Heart left ventricle (tissue), 16 donors: Measurements from ENCODE around the gene MED8. TPM values are rescaled to one million over a fixed set of nuclear protein-coding genes. Genes with fewer than 3 reads are reported as not detected.
A peak's percentile ranks its signal among the peaks of the same experiment; 100 is the strongest.
"Not testable (repeated sequence)": the region's sequence is repeated elsewhere in the genome, so short reads cannot be mapped to it uniquely, and the experiment has no call there.

ENCODE experiments used
- ATAC-seq, 4 donors: fragments of 200-7000 bp; cut with Tn5 transposase; one replicate each; pipeline ENCODE4 v1.9.1; 2020 to 2022; ENCODE audit warnings: moderate library complexity in 4 of 4, mild to moderate bottlenecking in 3 of 4, moderate number of reproducible peaks in 1 of 4
- DNase-seq, 5 donors: peaks; one replicate each; pipeline ENCODE4 v3.0.0-alpha.2; 2020
- H3K27ac ChIP-seq, 12 donors: fragments of 200-600 bp; sonication (generic) in 4 of 12; one replicate each; pipeline versions ENCODE4 v1.5.0 to v1.8.0; 2016 to 2022; ENCODE audit warnings: mild to moderate bottlenecking in 2 of 12
- H3K27me3 ChIP-seq, 9 donors: fragments of 200-600 bp; sonication (generic) in 2 of 9; one replicate each; pipeline versions ENCODE4 v1.5.1 to v1.8.0; 2016 to 2022; ENCODE audit warnings: mild to moderate bottlenecking in 3 of 9
- H3K36me3 ChIP-seq, 9 donors: fragments of 200-600 bp; sonication (generic) in 2 of 9; one replicate each; pipeline versions ENCODE4 v1.5.0 to v1.8.0; 2018 to 2022; ENCODE audit warnings: mild to moderate bottlenecking in 2 of 9
- H3K4me1 ChIP-seq, 12 donors: fragments of 200-600 bp; sonication (generic) in 4 of 12; one replicate each; pipeline versions ENCODE4 v1.5.0 to v1.8.0; 2016 to 2022; ENCODE audit warnings: mild to moderate bottlenecking in 3 of 12
- H3K4me3 ChIP-seq, 12 donors: fragments of 200-600 bp; sonication (generic) in 4 of 12; one replicate each; pipeline versions ENCODE4 v1.5.0 to v1.8.0; 2017 to 2022; ENCODE audit warnings: mild to moderate bottlenecking in 9 of 12, moderate library complexity in 4 of 12
- H3K9me3 ChIP-seq, 12 donors: fragments of 200-600 bp; sonication (generic) in 4 of 12; one replicate each; pipeline versions ENCODE4 v1.5.0 to v1.8.0; 2016 to 2022; ENCODE audit warnings: mild to moderate bottlenecking in 1 of 12
- CTCF ChIP-seq, 12 donors: fragments of 200-600 bp; sonication (generic) in 4 of 12; IDR thresholded peaks; one replicate each; pipeline versions ENCODE4 v1.5.0 to v1.8.0; 2018 to 2022; ENCODE audit warnings: antibody characterized with exemption in 12 of 12, mild to moderate bottlenecking in 5 of 12
- POLR2A ChIP-seq, 2 donors: fragments of 450-650 bp; IDR thresholded peaks; one replicate each; pipeline ENCODE4 v1.6.1; 2017; ENCODE audit warnings: antibody characterized with exemption in 2 of 2, mild to moderate bottlenecking in 2 of 2, moderate library complexity in 2 of 2
- WGBS, 4 donors: extraction: QIAGEN DNeasy Blood & Tissue Kit in 2 of 4; methylation state at CpG; one replicate each; pipeline versions ENCODE4 v1.1.5 to v1.1.7; 2013 to 2018; 5-methylcytosine and 5-hydroxymethylcytosine counted together
- intact Hi-C, 10 donors: fragments of 100-400 bp; cut with DNase I; formaldehyde crosslinking; loops; one replicate each; pipeline versions ENCODE4 v1.11.1 to v1.14.2; 2022
- polyA plus RNA-seq, 2 donors: library from polyadenylated mRNA; stranded (reverse); fragments of 200-250 nt; gene quantifications; one replicate each; pipeline ENCODE4 v1.2.3, GENCODE V29; 2013
- total RNA-seq, 9 donors: library from RNA; depleted of rRNA in 2 of 9; stranded (reverse); fragments of >200 nt in 2 of 9; fragmentation: NEBNext Ultra II Directional in 3 of 9; extraction: Animal tissue kit (Norgen Biotek cat#: 25700) in 3 of 9; gene quantifications; one replicate each; pipeline versions ENCODE4 v1.1.0 to v1.2.4, GENCODE V29; 2016 to 2023
- donor health status: ischemic (EF 13 %, LVEDD 7.1; RV severe dilation, severe dysfunction).
- donor health status: healthy with polysubstance abuse.
- donor health status: DM: no; HTN: yes; CAD: no.
- donor health status: DM: no; HTN: no; CAD: no.
- donor health status: ischemic (EF 25% LVEDD 6.9; RV normal size, moderate dysfunction).
- donor health status: ischemic (EF 25% LVEDD 5.7; RV mildly dilated, moderate dysfunction).
- donor health status: healthy.
- donor health status: DM: yes; HTN: yes; CAD: no.
- donor health status: ischemic (EF 35%, LVEDD 5.7; RV mildly dilated, moderate dysfunction).
- donor health status: nonischemic (EF 11% LVEDD 7.7; RV severe dilation, severe dysfunction).
- donor health status: DM: yes; HTN: yes; CAD: no.
- donor health status: PGD.
- donor health status: ischemic (EF 29% LVEDD 5.4; RV normal size, mild dysfunction).
- donor health status: nonischemic (EF 23%, LVEDD 6.1; RV moderate dilation, normal function).

The MED8 gene
- total and polyA plus RNA-seq, 11 donors, result 11.7 to 31.4 (median 16.9) TPM

- Histone ChIP-seq H3K36me3 (peaks cover 0 to 12% (median 0%) of the 10 kb centered on the region in 9 donors), H3K4me1 (peaks cover under 1 to 33% (median 15%) of the 10 kb centered on the region in 12 donors), H3K27ac (peak overlapping the region in 9 of 12 donors; percentile 19 to 71 (median 47)), H3K27me3 (no peaks in the 10 kb centered on the region), H3K4me3 (no peak overlapping the region), H3K9me3 (no peaks in the 10 kb centered on the region)
- intact Hi-C loops, result no loop called here
- WGBS, 4 donors, result 95 to 98% (median 97%) methylated on average over 5 of the region's 5 CpGs
- DNase-seq (no peak), ATAC-seq (no peak)
- TF ChIP-seq POLR2A (IDR thresholded peaks at IDR 0.05), result no peak
- no peak for TF ChIP-seq CTCF (IDR thresholded peaks at IDR 0.05)
Measured at GRCh38 chr1:43372172-43372571, 17.4 kb downstream of the MED8 start.

- no peak for ATAC-seq
- intact Hi-C loops, result no loop called here
- TF ChIP-seq CTCF (IDR thresholded peaks at IDR 0.05) (no peak), POLR2A (IDR thresholded peaks at IDR 0.05) (no peak)
- Histone ChIP-seq H3K9me3 (no peaks in the 10 kb centered on the region), H3K4me1 (peaks cover 3 to 47% (median 31%) of the 10 kb centered on the region in 12 donors), H3K36me3 (peaks cover 0 to 12% (median under 1%) of the 10 kb centered on the region in 9 donors), H3K27me3 (no peaks in the 10 kb centered on the region), H3K27ac (no peak overlapping the region), H3K4me3 (no peak overlapping the region)
- 80 to 87% (median 85%) methylated on average over 4 of the region's 4 CpGs for WGBS, 4 donors
- DNase-seq, result no peak
Measured at GRCh38 chr1:43370564-43370963, 19.0 kb downstream of the MED8 start.

GRCh38 chr1:43369779-43370178 lies 19.8 kb downstream of the MED8 start:
- Histone ChIP-seq H3K4me1 (peaks cover 3 to 48% (median 33%) of the 10 kb centered on the region in 12 donors), H3K36me3 (peaks cover 0 to 17% (median 8%) of the 10 kb centered on the region in 9 donors)
- not testable (repeated sequence) for H3K4me3 ChIP-seq, H3K27ac ChIP-seq, DNase-seq, H3K9me3 ChIP-seq, ATAC-seq, H3K27me3 ChIP-seq
- WGBS, 4 donors, result 96 to 99% (median 97%) methylated on average over 6 of the region's 6 CpGs
- intact Hi-C loops, result loop anchor here in 5 of 10 donors (2.0 to 5.0 kb wide), 3 partner anchors 19 to 132 kb away; partner anchors contain the start of genes MED8 (in 2 of the 5), SZT2 (in 2 of the 5) and TIE1 (in 1 of the 5)

- TF ChIP-seq POLR2A (IDR thresholded peaks at IDR 0.05), result no peak
- ATAC-seq (no peak), DNase-seq (no peak)
- 20 to 25% (median 23%) methylated on average over 6 of the region's 6 CpGs for WGBS, 4 donors
- H3K4me3 ChIP-seq, result peak overlapping the region; percentile 36 to 97 (median 90)
- intact Hi-C loops, result loop anchor here in 5 of 10 donors (1.0 to 5.0 kb wide), 4 partner anchors 10 to 131 kb away; partner anchors contain the start of genes MED8 (in 2 of the 5), SZT2 (in 2 of the 5), CDC20 (in 1 of the 5) and TIE1 (in 1 of the 5)
- no peaks in the 10 kb centered on the region for H3K9me3 ChIP-seq
- H3K27me3 ChIP-seq, result no peaks in the 10 kb centered on the region
- H3K27ac ChIP-seq, result peak overlapping the region; percentile 80 to 99 (median 96)
- H3K36me3 ChIP-seq, result peaks cover 3 to 28% (median 19%) of the 10 kb centered on the region in 9 donors
- peaks cover 3 to 43% (median 33%) of the 10 kb centered on the region in 12 donors for H3K4me1 ChIP-seq
Measured at GRCh38 chr1:43368646-43369020, 21.0 kb downstream of the MED8 start.

- intact Hi-C loops, result loop anchor here in 5 of 10 donors (1.0 to 5.0 kb wide), 4 partner anchors 10 to 131 kb away; partner anchors contain the start of genes MED8 (in 2 of the 5), SZT2 (in 2 of the 5), CDC20 (in 1 of the 5) and TIE1 (in 1 of the 5)
- TF ChIP-seq POLR2A (IDR thresholded peaks at IDR 0.05) (peak in 1 of 2 donors; percentile 93), CTCF (IDR thresholded peaks at IDR 0.05) (peak in 5 of 12 donors; percentile 18 to 62 (median 39))
Measured at GRCh38 chr1:43367904-43368645, 21.5 kb downstream of the MED8 start, which contains the start of gene ELOVL1. ELOVL1 (minus strand) TSS chr1:43368011; CDS start chr1:43365609, 2,402 bp downstream.

More at GRCh38 chr1:43367904-43368645, 21.5 kb downstream of the MED8 start, which contains the start of gene ELOVL1:
- H3K27ac ChIP-seq, result peak within 1 kb of the TSS; percentile 91 to 99 (median 97)
- peak; percentile 86 to 97 (median 94) for ATAC-seq
- no peaks in the 10 kb centered on the region for H3K9me3 ChIP-seq
- H3K4me1 ChIP-seq, result peaks cover under 1 to 38% (median 28%) of the 10 kb centered on the region in 12 donors
- peak within 1 kb of the TSS; percentile 54 to 97 (median 90) for H3K4me3 ChIP-seq
- peaks cover 3 to 31% (median 25%) of the 10 kb centered on the region in 9 donors for H3K36me3 ChIP-seq
- WGBS, 4 donors, result 0 to 1% (median 0%) methylated on average over 30 to 58 of the region's 58 CpGs
- no peaks in the 10 kb centered on the region for H3K27me3 ChIP-seq
- peak; percentile 95 to 97 (median 95) for DNase-seq
